OCI-LY3 (cell line): ENCODE results near the gene SNX25.

ENCODE experiments used
- CTCF ChIP-seq: fragments of 200-600, 300-600 bp; sonication (generic); IDR thresholded peaks from 2 replicates; pipeline ENCODE4 v1.5.1; 2014; ENCODE audit warnings: antibody characterized with exemption, low read length, low read depth
- EZH2phosphoT487 ChIP-seq: fragments of 200-600 bp; shearing (Covaris generic); IDR thresholded peaks from 2 replicates; pipeline ENCODE4 v1.6.1; 2018; ENCODE audit warnings: antibody characterized with exemption, mixed run types, low read depth

GRCh38 chr4:185339941-185340340 lies 130.5 kb downstream of the SNX25 start:
- TF ChIP-seq CTCF = no peak
- no peak for TF ChIP-seq EZH2phosphoT487
